ENCODE data around the gene TECTA.

TECTA gene

GRCh38 chr11:121100943-121101342 is at the start of gene TECTA:
Gene TECTA (plus strand): TSS chr11:121101243. CDS start chr11:121102666, 1,423 bp downstream.
- no peak within 1 kb of the TSS for H3K27ac Mint-ChIP-seq
- H3K36me3 Mint-ChIP-seq: no peaks in the 10 kb centered on the region
- no peak within 1 kb of the TSS for H3K4me3 Mint-ChIP-seq
- no peaks in the 10 kb centered on the region for H3K27me3 Mint-ChIP-seq
- H3K9me3 Mint-ChIP-seq (ENCODE audit: low read depth): no peaks in the 10 kb centered on the region
- H3K4me1 Mint-ChIP-seq (ENCODE audit: low read depth): no peaks in the 10 kb centered on the region

- no peak overlapping the region for H3K4me3 Mint-ChIP-seq
- no peaks in the 10 kb centered on the region for H3K4me1 Mint-ChIP-seq (ENCODE audit: low read depth)
- no peaks in the 10 kb centered on the region for H3K27me3 Mint-ChIP-seq
- no peak overlapping the region for H3K27ac Mint-ChIP-seq
- no peaks in the 10 kb centered on the region for H3K9me3 Mint-ChIP-seq (ENCODE audit: low read depth)
- peaks cover 32% of the 10 kb centered on the region for H3K36me3 Mint-ChIP-seq
Observed at GRCh38 chr11:121053244-121053643, 47.8 kb upstream of the TECTA start.

- H3K36me3 Mint-ChIP-seq: peaks cover 29% of the 10 kb centered on the region
- no peak overlapping the region for H3K4me3 Mint-ChIP-seq
- no peaks in the 10 kb centered on the region for H3K9me3 Mint-ChIP-seq (ENCODE audit: low read depth)
- no peak overlapping the region for H3K27ac Mint-ChIP-seq
- H3K4me1 Mint-ChIP-seq (ENCODE audit: low read depth): no peaks in the 10 kb centered on the region
- H3K27me3 Mint-ChIP-seq: no peaks in the 10 kb centered on the region
Observed at GRCh38 chr11:121054266-121054665, 46.8 kb upstream of the TECTA start.

GRCh38 chr11:121055076-121055475 is 46.0 kb upstream of the TECTA start:
- no peaks in the 10 kb centered on the region for H3K4me1 Mint-ChIP-seq (ENCODE audit: low read depth)
- no peak overlapping the region for H3K4me3 Mint-ChIP-seq
- peaks cover 31% of the 10 kb centered on the region for H3K36me3 Mint-ChIP-seq
- no peak overlapping the region for H3K27ac Mint-ChIP-seq
- no peaks in the 10 kb centered on the region for H3K9me3 Mint-ChIP-seq (ENCODE audit: low read depth)
- no peaks in the 10 kb centered on the region for H3K27me3 Mint-ChIP-seq

GRCh38 chr11:121057922-121058321 is 43.1 kb upstream of the TECTA start:
- H3K9me3 Mint-ChIP-seq (ENCODE audit: low read depth): no peaks in the 10 kb centered on the region
- H3K27ac Mint-ChIP-seq: no peak overlapping the region
- peaks cover 36% of the 10 kb centered on the region for H3K36me3 Mint-ChIP-seq
- H3K4me1 Mint-ChIP-seq (ENCODE audit: low read depth): no peaks in the 10 kb centered on the region
- H3K27me3 Mint-ChIP-seq: no peaks in the 10 kb centered on the region
- no peak overlapping the region for H3K4me3 Mint-ChIP-seq

GRCh38 chr11:121058941-121059340 is 42.1 kb upstream of the TECTA start:
- no peaks in the 10 kb centered on the region for H3K9me3 Mint-ChIP-seq (ENCODE audit: low read depth)
- H3K4me3 Mint-ChIP-seq: no peak overlapping the region
- no peak overlapping the region for H3K27ac Mint-ChIP-seq

GRCh38 chr11:121059605-121060004 is 41.4 kb upstream of the TECTA start:
- H3K27ac Mint-ChIP-seq: no peak overlapping the region
- H3K4me1 Mint-ChIP-seq (ENCODE audit: low read depth): no peaks in the 10 kb centered on the region
- peaks cover 26% of the 10 kb centered on the region for H3K36me3 Mint-ChIP-seq
- H3K9me3 Mint-ChIP-seq (ENCODE audit: low read depth): no peaks in the 10 kb centered on the region
- no peaks in the 10 kb centered on the region for H3K27me3 Mint-ChIP-seq
- no peak overlapping the region for H3K4me3 Mint-ChIP-seq

More at GRCh38 chr11:121058941-121059340, 42.1 kb upstream of the TECTA start:
- no peaks in the 10 kb centered on the region for H3K4me1 Mint-ChIP-seq (ENCODE audit: low read depth)
- H3K36me3 Mint-ChIP-seq: peaks cover 29% of the 10 kb centered on the region
- no peaks in the 10 kb centered on the region for H3K27me3 Mint-ChIP-seq

GRCh38 chr11:121063728-121064127 is 37.3 kb upstream of the TECTA start:
- Mint-ChIP-seq H3K4me3 (no peak overlapping the region), H3K27ac (no peak overlapping the region), H3K36me3 (peaks cover 24% of the 10 kb centered on the region), H3K27me3 (no peaks in the 10 kb centered on the region), H3K4me1 (ENCODE audit: low read depth) (no peaks in the 10 kb centered on the region), H3K9me3 (ENCODE audit: low read depth) (no peaks in the 10 kb centered on the region)

- Mint-ChIP-seq H3K9me3 (ENCODE audit: low read depth) (peaks cover 9% of the 10 kb centered on the region), H3K36me3 (peaks cover 27% of the 10 kb centered on the region), H3K4me1 (ENCODE audit: low read depth) (no peaks in the 10 kb centered on the region)
Observed at GRCh38 chr11:121066623-121067022, 34.4 kb upstream of the TECTA start.

GRCh38 chr11:121067026-121067425 is 34.0 kb upstream of the TECTA start:
- Mint-ChIP-seq H3K4me1 (ENCODE audit: low read depth) (no peaks in the 10 kb centered on the region), H3K27ac (no peak overlapping the region), H3K9me3 (ENCODE audit: low read depth) (peaks cover 9% of the 10 kb centered on the region), H3K27me3 (no peaks in the 10 kb centered on the region), H3K36me3 (peaks cover 27% of the 10 kb centered on the region), H3K4me3 (no peak overlapping the region)

More at GRCh38 chr11:121066623-121067022, 34.4 kb upstream of the TECTA start:
- H3K4me3 Mint-ChIP-seq: no peak overlapping the region
- H3K27me3 Mint-ChIP-seq: no peaks in the 10 kb centered on the region
- H3K27ac Mint-ChIP-seq: no peak overlapping the region

GRCh38 chr11:121067453-121067852 is 33.6 kb upstream of the TECTA start:
- Mint-ChIP-seq H3K27ac (no peak overlapping the region), H3K36me3 (peaks cover 26% of the 10 kb centered on the region), H3K9me3 (ENCODE audit: low read depth) (peaks cover 9% of the 10 kb centered on the region), H3K27me3 (no peaks in the 10 kb centered on the region), H3K4me3 (no peak overlapping the region), H3K4me1 (ENCODE audit: low read depth) (no peaks in the 10 kb centered on the region)

GRCh38 chr11:121067962-121068647 is 32.9 kb upstream of the TECTA start:
- Mint-ChIP-seq H3K4me3 (no peak overlapping the region), H3K4me1 (ENCODE audit: low read depth) (no peaks in the 10 kb centered on the region), H3K27ac (no peak overlapping the region), H3K27me3 (no peaks in the 10 kb centered on the region), H3K9me3 (ENCODE audit: low read depth) (peaks cover 9% of the 10 kb centered on the region), H3K36me3 (peaks cover 25% of the 10 kb centered on the region)

- H3K9me3 Mint-ChIP-seq (ENCODE audit: low read depth): peaks cover 9% of the 10 kb centered on the region
- no peaks in the 10 kb centered on the region for H3K27me3 Mint-ChIP-seq
- H3K27ac Mint-ChIP-seq: no peak overlapping the region
- peaks cover 23% of the 10 kb centered on the region for H3K36me3 Mint-ChIP-seq
- H3K4me3 Mint-ChIP-seq: no peak overlapping the region
- H3K4me1 Mint-ChIP-seq (ENCODE audit: low read depth): no peaks in the 10 kb centered on the region
Observed at GRCh38 chr11:121068787-121069186, 32.3 kb upstream of the TECTA start.

GRCh38 chr11:121070951-121071845 is 29.8 kb upstream of the TECTA start:
- peaks cover 9% of the 10 kb centered on the region for H3K9me3 Mint-ChIP-seq (ENCODE audit: low read depth)

GRCh38 chr11:121071846-121072450 is 29.1 kb upstream of the TECTA start:
- no peaks in the 10 kb centered on the region for H3K27me3 Mint-ChIP-seq
- no peak overlapping the region for H3K4me3 Mint-ChIP-seq
- H3K36me3 Mint-ChIP-seq: peaks cover 21% of the 10 kb centered on the region
- H3K27ac Mint-ChIP-seq: no peak overlapping the region
- no peaks in the 10 kb centered on the region for H3K4me1 Mint-ChIP-seq (ENCODE audit: low read depth)
- peaks cover 9% of the 10 kb centered on the region for H3K9me3 Mint-ChIP-seq (ENCODE audit: low read depth)

More at GRCh38 chr11:121070951-121071845, 29.8 kb upstream of the TECTA start:
- Mint-ChIP-seq H3K4me1 (ENCODE audit: low read depth) (no peaks in the 10 kb centered on the region), H3K27me3 (no peaks in the 10 kb centered on the region), H3K4me3 (no peak overlapping the region), H3K27ac (no peak overlapping the region), H3K36me3 (peaks cover 21% of the 10 kb centered on the region)

All from activated naive CD8-positive, alpha-beta T cell (primary cell).